ENCODE results near the gene NRN1L. TPM values are rescaled to one million over a fixed set of nuclear protein-coding genes. Genes with fewer than 3 reads are reported as not detected.

Gene NRN1L
- total RNA-seq, 4 donors from 2014 or later = 4.3 to 5.6 (median 4.7) TPM; not detected in 1

- WGBS = 37% methylated on average over 5 of the region's 6 CpGs
- H3K9me3 ChIP-seq = no peaks in the 10 kb centered on the region
- peaks cover 63% of the 10 kb centered on the region for H3K4me1 ChIP-seq
- H3K27me3 ChIP-seq = no peaks in the 10 kb centered on the region
- DNase-seq (ENCODE audit: low spot score in 2 of 2) = no peak
- H3K4me3 ChIP-seq = no peak overlapping the region
- TF ChIP-seq POLR2AphosphoS5 (IDR thresholded peaks at IDR 0.05) = no peak
- no peak for TF ChIP-seq CTCF (IDR thresholded peaks at IDR 0.05)
- TF ChIP-seq POLR2A (IDR thresholded peaks at IDR 0.05) = no peak
- no peak for TF ChIP-seq EP300 (IDR thresholded peaks at IDR 0.05)
- H3K36me3 ChIP-seq = no peaks in the 10 kb centered on the region
- H3K27ac ChIP-seq = peak overlapping the region; percentile 44
These were observed 32.6 kb downstream of the NRN1L start for GRCh38 chr16:67917140-67917851.

GRCh38 chr16:67917852-67918236 lies 33.2 kb downstream of the NRN1L start:
- H3K9me3 ChIP-seq = no peaks in the 10 kb centered on the region
- DNase-seq (ENCODE audit: low spot score in 2 of 2) = no peak
- TF ChIP-seq POLR2A (IDR thresholded peaks at IDR 0.05) = no peak
- TF ChIP-seq EP300 (IDR thresholded peaks at IDR 0.05) = no peak
- TF ChIP-seq CTCF (IDR thresholded peaks at IDR 0.05) = no peak
- no peak for TF ChIP-seq POLR2AphosphoS5 (IDR thresholded peaks at IDR 0.05)
- WGBS = 60% methylated on average over 4 of the region's 4 CpGs
- no peaks in the 10 kb centered on the region for H3K27me3 ChIP-seq
- no peaks in the 10 kb centered on the region for H3K36me3 ChIP-seq
- peak overlapping the region; percentile 44 for H3K27ac ChIP-seq
- peaks cover 68% of the 10 kb centered on the region for H3K4me1 ChIP-seq
- H3K4me3 ChIP-seq = no peak overlapping the region

GRCh38 chr16:67919622-67920221 lies 35.0 kb downstream of the NRN1L start:
- Histone ChIP-seq H3K36me3 (no peaks in the 10 kb centered on the region), H3K4me1 (peaks cover 83% of the 10 kb centered on the region), H3K27me3 (no peaks in the 10 kb centered on the region), H3K4me3 (no peak overlapping the region), H3K27ac (peak overlapping the region; percentile 38), H3K9me3 (no peaks in the 10 kb centered on the region)
- TF ChIP-seq CTCF (IDR thresholded peaks at IDR 0.05) (no peak), POLR2A (IDR thresholded peaks at IDR 0.05) (no peak), POLR2AphosphoS5 (IDR thresholded peaks at IDR 0.05) (no peak), EP300 (IDR thresholded peaks at IDR 0.05) (no peak)
- WGBS = 50% methylated on average over 6 of the region's 6 CpGs
- DNase-seq (ENCODE audit: low spot score in 2 of 2) = no peak

GRCh38 chr16:67922221-67922620 lies 37.5 kb downstream of the NRN1L start:
- peaks cover 72% of the 10 kb centered on the region for H3K4me1 ChIP-seq
- DNase-seq (ENCODE audit: low spot score in 2 of 2) = no peak
- H3K4me3 ChIP-seq = no peak overlapping the region
- peaks cover 2% of the 10 kb centered on the region for H3K36me3 ChIP-seq
- H3K27me3 ChIP-seq = no peaks in the 10 kb centered on the region
- WGBS = 62% methylated on average over 5 of the region's 5 CpGs
- TF ChIP-seq EP300 (IDR thresholded peaks at IDR 0.05) (no peak), POLR2A (IDR thresholded peaks at IDR 0.05) (no peak), CTCF (IDR thresholded peaks at IDR 0.05) (no peak), POLR2AphosphoS5 (IDR thresholded peaks at IDR 0.05) (no peak)
- peak overlapping the region; percentile 24 for H3K27ac ChIP-seq
- H3K9me3 ChIP-seq = no peaks in the 10 kb centered on the region

DNA sequence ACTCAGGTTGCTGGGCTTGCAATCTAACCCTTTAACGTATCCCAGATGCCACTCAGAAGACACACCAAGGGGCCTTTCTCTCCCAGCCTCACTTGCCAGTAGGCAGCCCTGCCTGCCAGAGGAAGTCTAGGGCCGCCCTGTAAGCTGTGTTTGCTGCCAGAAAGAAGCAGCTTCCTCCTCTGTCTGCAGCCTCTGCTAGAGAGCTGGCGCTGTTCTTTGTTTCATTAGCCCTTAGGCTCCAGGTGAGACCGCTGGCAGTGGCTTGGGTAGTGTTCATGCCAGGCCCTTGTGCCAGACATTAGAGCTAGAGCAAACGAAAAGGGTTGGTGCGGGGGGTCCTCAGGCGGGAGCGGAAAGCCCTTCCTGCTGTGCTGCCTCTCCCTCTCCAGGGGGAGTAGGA lies 38.1 kb downstream of the NRN1L start:
- peaks cover 7% of the 10 kb centered on the region for H3K36me3 ChIP-seq
- no peaks in the 10 kb centered on the region for H3K27me3 ChIP-seq
- H3K4me3 ChIP-seq = no peak overlapping the region
- peak in 1 of 2 donors; percentile 65 for DNase-seq (ENCODE audit: low spot score in 2 of 2)
- 33% methylated on average over 3 of the region's 8 CpGs for WGBS
- H3K27ac ChIP-seq = peak overlapping the region; percentile 60
- H3K4me1 ChIP-seq = peaks cover 68% of the 10 kb centered on the region
- H3K9me3 ChIP-seq = no peaks in the 10 kb centered on the region
- TF ChIP-seq CTCF (IDR thresholded peaks at IDR 0.05) = no peak
- TF ChIP-seq EP300 (IDR thresholded peaks at IDR 0.05) = no peak
- TF ChIP-seq POLR2A (IDR thresholded peaks at IDR 0.05) = no peak
- no peak for TF ChIP-seq POLR2AphosphoS5 (IDR thresholded peaks at IDR 0.05)
